IMR-90 (cell line): ENCODE results near the gene TWSG1. TPM values are rescaled to one million over a fixed set of nuclear protein-coding genes. Genes with fewer than 3 reads are reported as not detected.

Experiments used
- ATAC-seq: fragments of 200-7000 bp; cut with Tn5 transposase; 2 replicates; pipeline ENCODE4 v1.9.1; 2020; ENCODE audit warnings: low read depth, mild to moderate bottlenecking, moderate library complexity
- BruUV-seq: library from RNA; stranded (reverse); fragments of 400-500 nt; replicated peaks from 2 replicates; lab custom pipeline; 2021; lab: Mats Ljungman, UMichigan
- CTCF ChIA-PET: fragments of 300-600 bp; formaldehyde crosslinking; extraction: SDS; loops from one replicate; lab custom pipeline; 2021; ENCODE audit warnings: antibody characterized with exemption; lab: Yijun Ruan, JAX
- POLR2A ChIA-PET: fragments of 300-600 bp; sonication (Branson Sonifier 250); formaldehyde crosslinking; loops from one replicate; lab custom pipeline; 2022; ENCODE audit warnings: antibody characterized with exemption; ENCODE audit not compliant: unreplicated experiment; lab: Charles Lee
- DNase-seq: peaks from one replicate; pipeline ENCODE4 v3.0.0; 2013
- H2AFZ ChIP-seq: replicated peaks from 2 replicates; pipeline ENCODE3; 2013; ENCODE audit warnings: low read length, mild to moderate bottlenecking; ENCODE audit not compliant: poor library complexity
- H2AK5ac ChIP-seq: 2 replicates; pipeline ENCODE4 v1.6.1; 2013; ENCODE audit warnings: low read depth, low read length, inconsistent platforms
- H2AK9ac ChIP-seq: replicated peaks from 2 replicates; pipeline ENCODE3; 2013; ENCODE audit warnings: mild to moderate bottlenecking, low read depth, low read length, moderate library complexity; ENCODE audit not compliant: poor library complexity
- H2BK120ac ChIP-seq: 2 replicates; pipeline ENCODE4 v1.6.1; 2013; ENCODE audit warnings: low read depth, low read length, inconsistent platforms
- H2BK15ac ChIP-seq: 3 replicates; pipeline ENCODE4 v1.6.1; 2013; ENCODE audit warnings: low read depth, low read length, inconsistent platforms
- H2BK20ac ChIP-seq: 2 replicates; pipeline ENCODE4 v1.6.1; 2013; ENCODE audit warnings: low read depth, mild to moderate bottlenecking, inconsistent platforms, low read length, moderate library complexity
- H2BK5ac ChIP-seq: 2 replicates; pipeline ENCODE4 v1.6.1; 2013; ENCODE audit warnings: mild to moderate bottlenecking, low read depth, low read length, inconsistent platforms; ENCODE audit not compliant: poor library complexity, severe bottlenecking
- H3K14ac ChIP-seq: replicated peaks from 2 replicates; pipeline ENCODE4 v1.6.1; 2013; ENCODE audit warnings: low read depth, low read length, inconsistent platforms
- H3K18ac ChIP-seq: 2 replicates; pipeline ENCODE4 v1.6.1; 2013; ENCODE audit warnings: low read depth, low read length, control low read depth
- H3K23ac ChIP-seq: 2 replicates; pipeline ENCODE4 v1.6.1; 2013; ENCODE audit warnings: low read depth, low read length, inconsistent platforms
- H3K27ac ChIP-seq: 2 replicates; pipeline ENCODE4 v1.5.1; 2013; ENCODE audit warnings: mild to moderate bottlenecking, control low read depth, low read length; ENCODE audit not compliant: insufficient read depth
- H3K27me3 ChIP-seq: 2 replicates; pipeline ENCODE4 v1.6.1; 2013; ENCODE audit warnings: low read length; ENCODE audit not compliant: control insufficient read depth, insufficient read depth
- H3K36me3 ChIP-seq: 2 replicates; pipeline ENCODE4 v1.6.1; 2013; ENCODE audit warnings: low read length, mixed read lengths; ENCODE audit not compliant: control insufficient read depth, insufficient read depth
- H3K4ac ChIP-seq: 2 replicates; pipeline ENCODE4 v1.6.1; 2013; ENCODE audit warnings: low read depth, low read length, inconsistent platforms
- H3K4me1 ChIP-seq: 2 replicates; pipeline ENCODE4 v1.6.1; 2013; ENCODE audit warnings: low read length, mixed read lengths; ENCODE audit not compliant: control insufficient read depth, insufficient read depth
- H3K4me2 ChIP-seq: 2 replicates; pipeline ENCODE4 v1.6.1; 2013; ENCODE audit warnings: low read depth, mild to moderate bottlenecking, control low read depth, low read length, moderate library complexity
- H3K4me3 ChIP-seq: 2 replicates; pipeline ENCODE4 v1.5.1; 2013; ENCODE audit warnings: low read depth, mild to moderate bottlenecking, control low read depth, low read length, moderate library complexity; ENCODE audit not compliant: insufficient read depth
- H3K56ac ChIP-seq: 2 replicates; pipeline ENCODE4 v1.6.1; 2013; ENCODE audit warnings: low read length, inconsistent platforms; ENCODE audit not compliant: insufficient read depth; ENCODE audit errors: extremely low read depth
- H3K79me1 ChIP-seq, 2 experiments: 2 replicates each; pipeline ENCODE4 v1.6.1; 2013; ENCODE audit warnings: low read length in 2 of 2, inconsistent platforms in 1 of 2, low read depth in 1 of 2
- H3K9ac ChIP-seq: 2 replicates; pipeline ENCODE4 v1.6.1; 2013; ENCODE audit warnings: low read depth, low read length, control low read depth
- H3K9me1 ChIP-seq: 2 replicates; pipeline ENCODE4 v1.6.1; 2013; ENCODE audit warnings: low read length, inconsistent platforms; ENCODE audit not compliant: insufficient read depth
- H3K9me3 ChIP-seq: 2 replicates; pipeline ENCODE4 v1.6.1; 2013; ENCODE audit warnings: low read length; ENCODE audit not compliant: control insufficient read depth, insufficient read depth
- H4K20me1 ChIP-seq: 2 replicates; pipeline ENCODE4 v1.6.1; 2013; ENCODE audit warnings: low read length, inconsistent platforms; ENCODE audit not compliant: insufficient read depth
- H4K5ac ChIP-seq: 2 replicates; pipeline ENCODE4 v1.6.1; 2013; ENCODE audit warnings: mild to moderate bottlenecking, low read depth, low read length, control low read depth
- H4K8ac ChIP-seq, 2 experiments: 2 replicates each; pipeline ENCODE4 v1.6.1; 2013; ENCODE audit warnings: low read depth in 2 of 2, low read length in 2 of 2, control low read depth in 1 of 2, inconsistent platforms in 1 of 2
- H4K91ac ChIP-seq: 2 replicates; pipeline ENCODE4 v1.6.1; 2013; ENCODE audit warnings: low read depth, low read length, inconsistent platforms; ENCODE audit not compliant: insufficient read depth
- BHLHE40 ChIP-seq: fragments of 150-350 bp; IDR thresholded peaks from 2 replicates; pipeline ENCODE4 v1.6.1; 2016; ENCODE audit warnings: mild to moderate bottlenecking, low read depth, low read length
- CEBPB ChIP-seq: IDR thresholded peaks from 2 replicates; pipeline ENCODE4 v1.6.1; 2012; ENCODE audit warnings: low read depth, low read length, improper control_type of control experiment
- CTCF ChIP-seq: conservative IDR thresholded peaks from 2 replicates; pipeline ENCODE4 v1.5.1; 2012; ENCODE audit warnings: mild to moderate bottlenecking, low read depth, low read length, improper control_type of control experiment
- FOS ChIP-seq: fragments of 150-350 bp; IDR thresholded peaks from 2 replicates; pipeline ENCODE4 v1.6.1; 2016; ENCODE audit warnings: low read depth, low read length
- MAFK ChIP-seq: IDR thresholded peaks from 2 replicates; pipeline ENCODE4 v1.6.1; 2012; ENCODE audit warnings: low read depth, low read length, improper control_type of control experiment
- MXI1 ChIP-seq: IDR thresholded peaks from 2 replicates; pipeline ENCODE4 v1.6.1; 2012; ENCODE audit warnings: low read depth, mild to moderate bottlenecking, low read length, moderate library complexity, borderline replicate concordance
- NFE2L2 ChIP-seq: fragments of 150-350 bp; IDR thresholded peaks from 2 replicates; pipeline ENCODE4 v1.6.1; 2016; ENCODE audit warnings: low read depth, mild to moderate bottlenecking, low read length
- POLR2A ChIP-seq: IDR thresholded peaks from 2 replicates; pipeline ENCODE4 v1.6.1; 2012; ENCODE audit warnings: mild to moderate bottlenecking, low read depth, low read length
- RCOR1 ChIP-seq: IDR thresholded peaks from 2 replicates; pipeline ENCODE4 v1.6.1; 2012; ENCODE audit warnings: mild to moderate bottlenecking, low read length, improper control_type of control experiment; ENCODE audit not compliant: insufficient replicate concordance
- WGBS, 2 experiments: methylation state at CpG; one replicate each; pipeline versions ENCODE4 v1.1.5 to v1.1.7; 2013; ENCODE audit warnings: missing lambda C conversion rate in 2 of 2; ENCODE audit not compliant: insufficient read length in 1 of 2; ENCODE audit errors: extremely low coverage in 2 of 2; 5-methylcytosine and 5-hydroxymethylcytosine counted together
- dilution Hi-C: fragments of 300-500 bp; cut with HindIII; formaldehyde crosslinking; loops from one replicate; pipeline ENCODE4 v1.14.3; 2018; ENCODE audit warnings: low sequenced_read_pairs; ENCODE audit not compliant: unreplicated experiment
- in situ Hi-C: fragments of 300-500 bp; cut with MboI; formaldehyde crosslinking; loops from 3 replicates; pipeline ENCODE4 v1.14.3; 2019; ENCODE audit warnings: low sequenced_read_pairs, inconsistent platforms, mixed read lengths
- intact Hi-C: fragments of 100-400 bp; cut with micrococcal nuclease; formaldehyde crosslinking; loops from 2 replicates; pipeline ENCODE4 v1.10.0; 2022
- polyA plus RNA-seq, 3 experiments: library from polyadenylated mRNA; depleted of rRNA; stranded (reverse); fragments of >200 nt; gene quantifications; 2 replicates each; pipeline ENCODE4 v1.2.3, GENCODE V29; 2012; ENCODE audit warnings: low replicate concordance in 1 of 3
- total RNA-seq: library from RNA; depleted of rRNA; stranded (reverse); fragments of >200 nt; gene quantifications from 2 replicates; pipeline ENCODE4 v1.2.3, GENCODE V29; 2012

Gene TWSG1
- total and polyA plus RNA-seq, 2 of the 4 experiments (the other 2 are of a cell fraction) = 80.4 to 115 TPM

- TF ChIP-seq CTCF = no peak
- no peak for TF ChIP-seq NFE2L2
- TF ChIP-seq MXI1 = no peak
- TF ChIP-seq BHLHE40 = no peak
- TF ChIP-seq POLR2A = no peak
- no peak for TF ChIP-seq CEBPB
- no peak for TF ChIP-seq MAFK
- no peak for TF ChIP-seq RCOR1
- TF ChIP-seq FOS = no peak
- no peak overlapping the region for H4K91ac ChIP-seq
- no peak overlapping the region for H2AK5ac ChIP-seq
- no peak for ATAC-seq
- no TSS peak for BruUV-seq
- peak overlapping the region; percentile 56 for H2AFZ ChIP-seq
- H3K27ac ChIP-seq = no peak overlapping the region
- H3K36me3 ChIP-seq = no peaks in the 10 kb centered on the region
- dilution Hi-C loops (no loop called here), in situ Hi-C loops (no loop called here), intact Hi-C loops (no loop called here)
- H4K8ac ChIP-seq = no peak overlapping the region
- DNase-seq = no peak
- no peak overlapping the region for H2BK120ac ChIP-seq
- H3K56ac ChIP-seq = no peak overlapping the region
- no peak overlapping the region for H2BK15ac ChIP-seq
- no peak overlapping the region for H3K4me3 ChIP-seq
- H4K20me1 ChIP-seq = no peaks in the 10 kb centered on the region
- no peak overlapping the region for H3K9ac ChIP-seq
- no peaks in the 10 kb centered on the region for H3K9me3 ChIP-seq
- H2BK20ac ChIP-seq = no peak overlapping the region
- H2BK5ac ChIP-seq = no peak overlapping the region
- H3K9me1 ChIP-seq = peaks cover 8% of the 10 kb centered on the region
- 100% methylated on average over 1 of the region's 6 CpGs; no CpG with 5 or more reads in 1 of the 2 experiments for WGBS, 2 experiments
- H3K4ac ChIP-seq = no peak overlapping the region
- H3K27me3 ChIP-seq = no peaks in the 10 kb centered on the region
- H4K5ac ChIP-seq = no peak overlapping the region
- POLR2A ChIA-PET = no interaction called here
- H2AK9ac ChIP-seq = no peak overlapping the region
- no peak overlapping the region for H3K4me2 ChIP-seq
- H3K14ac ChIP-seq = no peak overlapping the region
- H3K79me1 ChIP-seq = no peaks in the 10 kb centered on the region
- H3K23ac ChIP-seq = no peak overlapping the region
- peaks cover 6% of the 10 kb centered on the region; the same call in 1 of the 2 replicates for H3K4me1 ChIP-seq
- CTCF ChIA-PET = no interaction called here
- H3K18ac ChIP-seq = peak overlapping the region; percentile 29; the same call in 1 of the 2 replicates
These were observed 96.7 kb downstream of the TWSG1 start for GRCh38 chr18:9431296-9431695.
